Left lung (tissue), 10 donors: ENCODE measurements around the gene SMARCD3. TPM values are rescaled to one million over a fixed set of nuclear protein-coding genes. Genes with fewer than 3 reads are reported as not detected.

Source experiments
- ATAC-seq: fragments of 200-7000 bp; cut with Tn5 transposase; one replicate; pipeline ENCODE4 v1.9.1; 2020; ENCODE audit warnings: moderate library complexity
- DNase-seq, 4 donors: peaks; one replicate each; pipeline ENCODE4 v3.0.0-alpha.2; 2013 to 2020
- H3K27ac ChIP-seq, 2 donors: fragments of 200-600 bp; sonication (generic) in 1 of 2; one replicate each; pipeline versions ENCODE4 v1.5.0 to v1.8.0; 2020 to 2021
- H3K27me3 ChIP-seq, 2 donors: fragments of 200-600 bp; sonication (generic) in 1 of 2; one replicate each; pipeline versions ENCODE4 v1.5.0 to v1.8.0; 2020 to 2021
- H3K36me3 ChIP-seq, 2 donors: fragments of 200-600 bp; sonication (generic) in 1 of 2; one replicate each; pipeline versions ENCODE4 v1.5.0 to v1.8.0; 2020 to 2021
- H3K4me1 ChIP-seq, 2 donors: fragments of 200-600 bp; one replicate each; pipeline ENCODE4 v1.8.0; 2021
- H3K4me3 ChIP-seq, 2 donors: fragments of 200-600 bp; sonication (generic) in 1 of 2; one replicate each; pipeline versions ENCODE4 v1.5.0 to v1.8.0; 2020 to 2021; ENCODE audit warnings: mild to moderate bottlenecking in 1 of 2
- H3K9me3 ChIP-seq, 2 donors: fragments of 200-600 bp; sonication (generic) in 1 of 2; one replicate each; pipeline versions ENCODE4 v1.5.0 to v1.8.0; 2020 to 2021
- intact Hi-C, 2 donors: fragments of 100-400 bp; cut with DNase I; formaldehyde crosslinking; loops; one replicate each; pipeline versions ENCODE4 v1.11.2 to v1.14.2; 2022
- polyA plus RNA-seq, 6 donors: library from polyadenylated mRNA; unstranded; fragments of 120-200 nt; gene quantifications; one replicate each; pipeline ENCODE4 v1.2.1, GENCODE V29; 2013; ENCODE audit not compliant: insufficient read length in 6 of 6
- total RNA-seq, 2 donors: library from RNA; stranded (reverse); fragmentation: NEBNext Ultra II Directional; extraction: Animal tissue kit (Norgen Biotek cat#: 25700); gene quantifications; one replicate each; pipeline ENCODE4 v1.2.1, GENCODE V29; 2021
- TF ChIP-seq, protein P1 (sequence below), 2 donors: fragments of 200-600 bp; sonication (generic) in 1 of 2; IDR thresholded peaks; one replicate each; pipeline versions ENCODE4 v1.5.0 to v1.8.0; 2021; ENCODE audit warnings: antibody characterized with exemption in 2 of 2
- donor health status: DM: no; HTN: yes; CAD: no.
- donor health status: DM: no; HTN: no; CAD: no.

Gene SMARCD3
- total and polyA plus RNA-seq, 8 donors: 45.5 to 130 (median 95.3) TPM

DNA sequence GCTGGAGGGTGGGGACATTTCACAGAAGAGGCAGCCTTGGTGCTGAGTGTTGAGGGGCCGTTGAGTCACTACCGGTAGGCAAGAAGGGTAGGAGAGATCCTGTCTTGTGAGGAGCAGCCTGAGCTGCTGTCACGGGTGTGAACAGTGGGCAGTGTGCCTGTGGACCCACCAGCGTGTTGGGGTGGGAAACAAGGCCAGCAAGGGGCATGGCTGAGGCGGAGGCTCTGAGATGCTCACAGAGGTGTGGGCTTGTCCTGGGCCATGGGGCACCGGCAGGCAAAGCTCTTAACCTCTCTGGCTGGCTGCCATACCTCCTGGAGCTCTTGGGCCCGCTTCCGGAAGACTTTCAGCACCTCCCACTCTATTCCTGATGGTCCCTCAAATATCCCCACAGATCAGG lies 33.6 kb upstream of the SMARCD3 start:
- TF ChIP-seq, protein P1, sequence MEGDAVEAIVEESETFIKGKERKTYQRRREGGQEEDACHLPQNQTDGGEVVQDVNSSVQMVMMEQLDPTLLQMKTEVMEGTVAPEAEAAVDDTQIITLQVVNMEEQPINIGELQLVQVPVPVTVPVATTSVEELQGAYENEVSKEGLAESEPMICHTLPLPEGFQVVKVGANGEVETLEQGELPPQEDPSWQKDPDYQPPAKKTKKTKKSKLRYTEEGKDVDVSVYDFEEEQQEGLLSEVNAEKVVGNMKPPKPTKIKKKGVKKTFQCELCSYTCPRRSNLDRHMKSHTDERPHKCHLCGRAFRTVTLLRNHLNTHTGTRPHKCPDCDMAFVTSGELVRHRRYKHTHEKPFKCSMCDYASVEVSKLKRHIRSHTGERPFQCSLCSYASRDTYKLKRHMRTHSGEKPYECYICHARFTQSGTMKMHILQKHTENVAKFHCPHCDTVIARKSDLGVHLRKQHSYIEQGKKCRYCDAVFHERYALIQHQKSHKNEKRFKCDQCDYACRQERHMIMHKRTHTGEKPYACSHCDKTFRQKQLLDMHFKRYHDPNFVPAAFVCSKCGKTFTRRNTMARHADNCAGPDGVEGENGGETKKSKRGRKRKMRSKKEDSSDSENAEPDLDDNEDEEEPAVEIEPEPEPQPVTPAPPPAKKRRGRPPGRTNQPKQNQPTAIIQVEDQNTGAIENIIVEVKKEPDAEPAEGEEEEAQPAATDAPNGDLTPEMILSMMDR (IDR thresholded peaks at IDR 0.05): no peak
- DNase-seq: no peak
- Histone ChIP-seq H3K4me3 (no peak overlapping the region), H3K27ac (no peak overlapping the region), H3K9me3 (no peaks in the 10 kb centered on the region), H3K4me1 (peaks cover 0 to 6% of the 10 kb centered on the region in 2 donors), H3K27me3 (peaks cover 5 to 59% of the 10 kb centered on the region in 2 donors), H3K36me3 (no peaks in the 10 kb centered on the region)
- intact Hi-C loops: no loop called here
- no peak for ATAC-seq

DNA sequence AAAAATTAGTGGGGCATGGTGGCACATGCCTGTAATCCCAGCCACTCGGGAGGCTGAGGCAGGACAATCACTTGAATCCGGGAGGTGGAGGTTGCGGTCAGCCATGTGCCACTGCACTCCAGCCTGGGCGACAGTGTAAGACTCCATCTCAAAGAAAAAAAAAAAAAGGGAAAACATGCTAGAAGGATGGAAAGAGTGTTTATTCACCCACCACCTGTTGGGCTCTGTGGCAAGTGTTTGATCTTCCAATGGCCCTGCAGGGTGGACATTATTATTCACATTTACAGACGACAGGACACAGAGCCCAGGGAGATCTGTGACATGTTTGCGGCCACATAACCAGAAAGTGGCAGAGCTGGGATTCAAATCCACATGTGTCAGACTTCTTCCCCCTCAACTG lies 33.2 kb upstream of the SMARCD3 start:
- intact Hi-C loops: no loop called here
- Histone ChIP-seq H3K27me3 (peaks cover 5 to 59% of the 10 kb centered on the region in 2 donors), H3K4me1 (peaks cover 0 to 8% of the 10 kb centered on the region in 2 donors), H3K4me3 (no peak overlapping the region), H3K36me3 (no peaks in the 10 kb centered on the region), H3K27ac (no peak overlapping the region), H3K9me3 (no peaks in the 10 kb centered on the region)
- no peak for DNase-seq
- ATAC-seq: no peak
- TF ChIP-seq, protein P1 (IDR thresholded peaks at IDR 0.05): no peak

DNA sequence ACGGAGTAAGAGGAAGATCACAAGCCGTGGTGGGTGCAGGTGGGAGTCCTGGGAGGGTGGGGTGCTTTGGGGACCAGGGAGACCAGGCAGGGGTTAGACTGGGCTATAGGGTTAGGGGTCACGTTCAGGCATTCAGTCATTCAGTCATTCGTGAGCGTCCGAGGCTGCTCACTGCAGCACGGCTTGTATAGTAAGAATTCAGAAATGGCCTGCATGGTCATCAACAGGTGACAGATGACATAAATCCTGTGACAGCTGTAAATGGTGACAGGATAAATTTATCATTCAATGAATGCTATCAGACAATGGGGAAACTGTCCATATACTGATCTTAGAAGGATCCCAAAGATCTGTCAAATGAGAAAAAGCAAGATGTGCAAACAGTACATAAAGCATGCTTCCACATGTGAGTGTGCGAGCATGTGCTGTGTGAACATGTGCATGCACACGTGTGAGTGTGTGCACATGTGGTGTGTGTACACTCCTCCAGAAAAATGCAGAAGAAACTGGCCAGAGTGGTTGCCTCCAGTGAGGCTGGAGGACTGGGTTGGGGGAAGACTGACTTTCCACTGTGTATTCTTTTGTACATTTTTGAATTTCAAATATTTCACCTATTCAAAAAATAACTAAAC lies 32.0 kb upstream of the SMARCD3 start:
- peaks cover 5 to 59% of the 10 kb centered on the region in 2 donors for H3K27me3 ChIP-seq
- no peak overlapping the region for H3K4me3 ChIP-seq
- DNase-seq (no peak), ATAC-seq (no peak)
- intact Hi-C loops: no loop called here
- peaks cover 0 to 11% of the 10 kb centered on the region in 2 donors for H3K4me1 ChIP-seq
- H3K9me3 ChIP-seq: no peaks in the 10 kb centered on the region
- TF ChIP-seq, protein P1 (IDR thresholded peaks at IDR 0.05): no peak
- H3K27ac ChIP-seq: no peak overlapping the region
- no peaks in the 10 kb centered on the region for H3K36me3 ChIP-seq

DNA sequence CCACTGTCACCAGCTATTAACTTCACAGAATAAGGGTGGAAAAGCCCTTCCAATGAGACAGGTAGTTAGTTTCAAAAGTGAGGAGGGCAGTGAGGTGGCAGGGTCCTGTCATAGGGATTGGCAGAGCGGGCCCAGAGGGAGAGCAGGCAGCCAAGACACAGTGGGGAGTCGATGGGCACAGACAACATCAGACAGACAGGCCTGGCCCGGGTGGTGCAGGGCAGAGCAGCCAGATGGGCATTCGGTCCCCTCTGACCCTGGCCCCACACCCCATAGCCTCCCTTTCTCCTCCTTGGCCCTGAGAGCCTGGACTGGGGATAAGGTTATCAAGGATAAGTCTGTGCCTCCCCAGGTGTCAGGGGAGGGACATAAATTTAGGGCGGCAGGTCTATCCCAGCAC lies 31.4 kb upstream of the SMARCD3 start:
- Histone ChIP-seq H3K27ac (no peak overlapping the region), H3K4me3 (no peak overlapping the region), H3K4me1 (peaks cover 0 to 17% of the 10 kb centered on the region in 2 donors), H3K9me3 (no peaks in the 10 kb centered on the region), H3K27me3 (peaks cover 5 to 52% of the 10 kb centered on the region in 2 donors), H3K36me3 (no peaks in the 10 kb centered on the region)
- intact Hi-C loops: no loop called here
- ATAC-seq (no peak), DNase-seq (no peak)
- TF ChIP-seq, protein P1 (IDR thresholded peaks at IDR 0.05): no peak

DNA sequence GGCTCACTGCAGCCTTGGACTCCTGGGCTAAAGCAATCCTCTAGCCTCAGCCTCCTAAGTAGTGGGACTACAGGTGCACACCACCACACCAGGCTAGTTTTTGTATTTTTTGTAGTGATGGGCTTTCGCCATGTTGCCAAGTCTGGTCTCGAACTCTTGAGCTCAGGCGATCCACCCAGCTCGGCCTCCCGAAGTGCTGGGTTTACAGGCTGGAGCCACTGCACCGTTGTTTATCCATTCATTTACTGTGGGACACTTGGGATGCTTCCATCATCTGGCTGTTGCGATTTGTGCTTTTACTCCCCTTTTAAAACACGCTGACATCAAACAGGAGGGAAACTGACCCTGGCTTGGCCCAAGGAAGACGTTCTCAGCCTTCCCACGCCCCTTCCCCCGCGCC lies 30.5 kb upstream of the SMARCD3 start:
- Histone ChIP-seq H3K4me3 (no peak overlapping the region), H3K9me3 (no peaks in the 10 kb centered on the region), H3K27me3 (peaks cover 5 to 43% of the 10 kb centered on the region in 2 donors), H3K4me1 (peaks cover 0 to 26% of the 10 kb centered on the region in 2 donors), H3K36me3 (no peaks in the 10 kb centered on the region), H3K27ac (no peak overlapping the region)
- DNase-seq (no peak), ATAC-seq (no peak)
- intact Hi-C loops: no loop called here
- TF ChIP-seq, protein P1 (IDR thresholded peaks at IDR 0.05): no peak
